GM23338 (cell line): Measurements from ENCODE around the gene SIGLEC12. TPM values are rescaled to one million over a fixed set of nuclear protein-coding genes. Genes with fewer than 3 reads are reported as not detected.
"Not testable (repeated sequence)": the region's sequence is repeated elsewhere in the genome, so short reads cannot be mapped to it uniquely, and the experiment has no call there.

Experiments
- ATAC-seq: fragments of 200-7000 bp; cut with Tn5 transposase; 3 replicates; pipeline ENCODE4 v1.9.1; 2020
- DNase-seq: peaks from one replicate; pipeline ENCODE4 v3.0.0-alpha.2; 2015; ENCODE audit warnings: low spot score
- H2AFZ ChIP-seq: fragments of 200-600 bp; sonication (generic); 2 replicates; pipeline ENCODE4 v1.8.0; 2016; ENCODE audit warnings: antibody characterized with exemption, mild to moderate bottlenecking, moderate library complexity
- H3F3A ChIP-seq: fragments of 200-600 bp; sonication (generic); replicated peaks from 2 replicates; pipeline ENCODE4 v1.8.0; 2017; ENCODE audit warnings: antibody characterized with exemption, mixed run types, low read depth
- H3K27ac ChIP-seq: fragments of 200-600 bp; sonication (generic); 2 replicates; pipeline ENCODE4 v1.6.1; 2016; ENCODE audit warnings: low read depth
- H3K27me3 ChIP-seq: fragments of 200-600 bp; sonication (generic); 2 replicates; pipeline ENCODE4 v1.8.0; 2016; ENCODE audit warnings: mild to moderate bottlenecking, mixed run types, moderate library complexity; ENCODE audit not compliant: insufficient read depth
- H3K36me3 ChIP-seq: fragments of 200-600 bp; sonication (generic); 2 replicates; pipeline ENCODE4 v1.8.0; 2016; ENCODE audit warnings: mild to moderate bottlenecking; ENCODE audit not compliant: insufficient read depth
- H3K4me1 ChIP-seq: fragments of 200-600 bp; sonication (generic); 2 replicates; pipeline ENCODE4 v1.8.0; 2016; ENCODE audit warnings: mild to moderate bottlenecking, moderate library complexity; ENCODE audit not compliant: insufficient read depth
- H3K4me2 ChIP-seq: fragments of 200-600 bp; sonication (generic); 2 replicates; pipeline ENCODE4 v1.7.1; 2017; ENCODE audit warnings: mixed run types
- H3K4me3 ChIP-seq: fragments of 200-600 bp; sonication (generic); 2 replicates; pipeline ENCODE4 v1.6.1; 2016; ENCODE audit warnings: mixed run types
- H3K79me2 ChIP-seq: fragments of 200-600 bp; sonication (generic); replicated peaks from 2 replicates; pipeline ENCODE4 v1.8.0; 2017; ENCODE audit warnings: mild to moderate bottlenecking; ENCODE audit not compliant: insufficient read depth
- H3K9me2 ChIP-seq: fragments of 200-600 bp; sonication (generic); 2 replicates; pipeline ENCODE4 v1.8.0; 2017; ENCODE audit not compliant: insufficient read depth
- H4K20me1 ChIP-seq: fragments of 200-600 bp; sonication (generic); replicated peaks from 2 replicates; pipeline ENCODE4 v1.8.0; 2017; ENCODE audit warnings: mild to moderate bottlenecking; ENCODE audit not compliant: insufficient read depth
- H3K27ac Mint-ChIP-seq: 2 replicates; pipeline ENCODE4 v1.8.0; 2020; ENCODE audit warnings: inconsistent platforms, mild to moderate bottlenecking, moderate library complexity, mixed read lengths
- H3K27me3 Mint-ChIP-seq: 3 replicates; pipeline ENCODE4 v1.8.0; 2022; ENCODE audit warnings: low read depth, mild to moderate bottlenecking, moderate library complexity, mixed read lengths, inconsistent platforms; ENCODE audit not compliant: insufficient read depth, poor library complexity
- H3K36me3 Mint-ChIP-seq: 3 replicates; pipeline ENCODE4 v1.8.0; 2021; ENCODE audit warnings: low read depth, mild to moderate bottlenecking, inconsistent platforms, moderate library complexity, mixed read lengths
- H3K4me1 Mint-ChIP-seq: 3 replicates; pipeline ENCODE4 v1.8.0; 2020; ENCODE audit warnings: mild to moderate bottlenecking, inconsistent platforms, mixed read lengths
- H3K4me3 Mint-ChIP-seq: 3 replicates; pipeline ENCODE4 v1.8.0; 2021; ENCODE audit warnings: moderate library complexity, mild to moderate bottlenecking, inconsistent platforms, mixed read lengths
- H3K9me3 Mint-ChIP-seq: 3 replicates; pipeline ENCODE4 v1.8.0; 2020; ENCODE audit warnings: moderate library complexity, mild to moderate bottlenecking, inconsistent platforms, mixed read lengths
- EZH2phosphoT487 ChIP-seq: fragments of 200-600 bp; sonication (generic); IDR thresholded peaks from one replicate; pipeline ENCODE4 v1.8.1; 2018; ENCODE audit warnings: antibody characterized with exemption; ENCODE audit not compliant: unreplicated experiment
- ZNF114 ChIP-seq: fragments of 250-450 bp; sonication (Bioruptor Pico); IDR thresholded peaks from 2 replicates; pipeline ENCODE4 v1.5.0; 2020; ENCODE audit warnings: mild to moderate bottlenecking, moderate library complexity
- polyA plus RNA-seq: library from polyadenylated mRNA; unstranded; fragments of >200 nt; fragmentation: Nextera tagmentation; extraction: Ambion mirVana; gene quantifications from 2 replicates; pipeline ENCODE4 v1.2.1, GENCODE V29; 2016
- total RNA-seq: library from RNA; depleted of rRNA; stranded (reverse); fragments of >200 nt; shearing (Covaris generic); gene quantifications from 2 replicates; pipeline ENCODE4 v1.2.3, GENCODE V29; 2014
- TF ChIP-seq, protein P1 (sequence below): fragments of 250-450 bp; sonication (Bioruptor Pico); IDR thresholded peaks from 2 replicates; pipeline ENCODE4 v1.5.0; 2020; ENCODE audit warnings: mild to moderate bottlenecking, moderate library complexity
- TF ChIP-seq, protein P2 (sequence below): IDR thresholded peaks from 2 replicates; pipeline ENCODE4 v1.6.1; 2016; ENCODE audit warnings: antibody characterized with exemption
- TF ChIP-seq, protein P3 (sequence below), 2 experiments: fragments of 200-600 bp in 1 of 2; sonication (generic) in 1 of 2; conservative IDR thresholded peaks; 2 replicates each; pipeline versions ENCODE4 v1.5.1 to v1.6.1; 2016 to 2017; ENCODE audit warnings: antibody characterized with exemption in 2 of 2, low read depth in 2 of 2, mild to moderate bottlenecking in 2 of 2, moderate library complexity in 1 of 2

The SIGLEC12 gene
- total and polyA plus RNA-seq, 2 experiments from 2014 or later = not detected

DNA sequence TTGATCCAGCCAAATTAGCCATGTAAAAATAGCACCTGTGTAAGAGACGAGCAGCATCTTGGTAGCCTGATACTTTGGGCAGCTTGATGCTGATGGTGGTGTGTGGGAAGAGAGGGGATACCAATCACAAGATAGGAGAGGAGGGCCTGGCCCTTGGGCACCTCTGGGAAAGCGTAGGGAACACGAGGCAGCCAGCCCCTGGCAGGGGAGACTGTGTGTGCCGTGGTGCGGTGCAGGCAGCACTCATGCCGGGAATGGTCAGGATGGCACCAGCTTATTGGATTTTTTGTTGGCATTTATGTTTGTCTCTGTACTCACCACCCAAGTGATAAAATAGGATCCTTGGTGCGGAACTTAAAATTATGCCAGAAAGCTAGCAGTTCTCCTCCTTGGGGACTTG, 53.6 kb downstream of the SIGLEC12 start (continued):
- TF ChIP-seq, protein P1, sequence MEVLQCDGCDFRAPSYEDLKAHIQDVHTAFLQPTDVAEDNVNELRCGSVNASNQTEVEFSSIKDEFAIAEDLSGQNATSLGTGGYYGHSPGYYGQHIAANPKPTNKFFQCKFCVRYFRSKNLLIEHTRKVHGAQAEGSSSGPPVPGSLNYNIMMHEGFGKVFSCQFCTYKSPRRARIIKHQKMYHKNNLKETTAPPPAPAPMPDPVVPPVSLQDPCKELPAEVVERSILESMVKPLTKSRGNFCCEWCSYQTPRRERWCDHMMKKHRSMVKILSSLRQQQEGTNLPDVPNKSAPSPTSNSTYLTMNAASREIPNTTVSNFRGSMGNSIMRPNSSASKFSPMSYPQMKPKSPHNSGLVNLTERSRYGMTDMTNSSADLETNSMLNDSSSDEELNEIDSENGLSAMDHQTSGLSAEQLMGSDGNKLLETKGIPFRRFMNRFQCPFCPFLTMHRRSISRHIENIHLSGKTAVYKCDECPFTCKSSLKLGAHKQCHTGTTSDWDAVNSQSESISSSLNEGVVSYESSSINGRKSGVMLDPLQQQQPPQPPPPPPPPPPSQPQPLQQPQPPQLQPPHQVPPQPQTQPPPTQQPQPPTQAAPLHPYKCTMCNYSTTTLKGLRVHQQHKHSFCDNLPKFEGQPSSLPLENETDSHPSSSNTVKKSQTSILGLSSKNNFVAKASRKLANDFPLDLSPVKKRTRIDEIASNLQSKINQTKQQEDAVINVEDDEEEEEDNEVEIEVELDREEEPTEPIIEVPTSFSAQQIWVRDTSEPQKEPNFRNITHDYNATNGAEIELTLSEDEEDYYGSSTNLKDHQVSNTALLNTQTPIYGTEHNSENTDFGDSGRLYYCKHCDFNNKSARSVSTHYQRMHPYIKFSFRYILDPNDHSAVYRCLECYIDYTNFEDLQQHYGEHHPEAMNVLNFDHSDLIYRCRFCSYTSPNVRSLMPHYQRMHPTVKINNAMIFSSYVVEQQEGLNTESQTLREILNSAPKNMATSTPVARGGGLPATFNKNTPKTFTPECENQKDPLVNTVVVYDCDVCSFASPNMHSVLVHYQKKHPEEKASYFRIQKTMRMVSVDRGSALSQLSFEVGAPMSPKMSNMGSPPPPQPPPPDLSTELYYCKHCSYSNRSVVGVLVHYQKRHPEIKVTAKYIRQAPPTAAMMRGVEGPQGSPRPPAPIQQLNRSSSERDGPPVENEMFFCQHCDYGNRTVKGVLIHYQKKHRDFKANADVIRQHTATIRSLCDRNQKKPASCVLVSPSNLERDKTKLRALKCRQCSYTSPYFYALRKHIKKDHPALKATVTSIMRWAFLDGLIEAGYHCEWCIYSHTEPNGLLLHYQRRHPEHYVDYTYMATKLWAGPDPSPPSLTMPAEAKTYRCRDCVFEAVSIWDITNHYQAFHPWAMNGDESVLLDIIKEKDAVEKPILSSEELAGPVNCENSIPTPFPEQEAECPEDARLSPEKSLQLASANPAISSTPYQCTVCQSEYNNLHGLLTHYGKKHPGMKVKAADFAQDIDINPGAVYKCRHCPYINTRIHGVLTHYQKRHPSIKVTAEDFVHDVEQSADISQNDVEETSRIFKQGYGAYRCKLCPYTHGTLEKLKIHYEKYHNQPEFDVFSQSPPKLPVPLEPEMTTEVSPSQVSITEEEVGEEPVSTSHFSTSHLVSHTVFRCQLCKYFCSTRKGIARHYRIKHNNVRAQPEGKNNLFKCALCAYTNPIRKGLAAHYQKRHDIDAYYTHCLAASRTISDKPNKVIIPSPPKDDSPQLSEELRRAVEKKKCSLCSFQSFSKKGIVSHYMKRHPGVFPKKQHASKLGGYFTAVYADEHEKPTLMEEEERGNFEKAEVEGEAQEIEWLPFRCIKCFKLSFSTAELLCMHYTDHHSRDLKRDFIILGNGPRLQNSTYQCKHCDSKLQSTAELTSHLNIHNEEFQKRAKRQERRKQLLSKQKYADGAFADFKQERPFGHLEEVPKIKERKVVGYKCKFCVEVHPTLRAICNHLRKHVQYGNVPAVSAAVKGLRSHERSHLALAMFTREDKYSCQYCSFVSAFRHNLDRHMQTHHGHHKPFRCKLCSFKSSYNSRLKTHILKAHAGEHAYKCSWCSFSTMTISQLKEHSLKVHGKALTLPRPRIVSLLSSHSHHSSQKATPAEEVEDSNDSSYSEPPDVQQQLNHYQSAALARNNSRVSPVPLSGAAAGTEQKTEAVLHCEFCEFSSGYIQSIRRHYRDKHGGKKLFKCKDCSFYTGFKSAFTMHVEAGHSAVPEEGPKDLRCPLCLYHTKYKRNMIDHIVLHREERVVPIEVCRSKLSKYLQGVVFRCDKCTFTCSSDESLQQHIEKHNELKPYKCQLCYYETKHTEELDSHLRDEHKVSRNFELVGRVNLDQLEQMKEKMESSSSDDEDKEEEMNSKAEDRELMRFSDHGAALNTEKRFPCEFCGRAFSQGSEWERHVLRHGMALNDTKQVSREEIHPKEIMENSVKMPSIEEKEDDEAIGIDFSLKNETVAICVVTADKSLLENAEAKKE = no peak
- TF ChIP-seq, protein P2, sequence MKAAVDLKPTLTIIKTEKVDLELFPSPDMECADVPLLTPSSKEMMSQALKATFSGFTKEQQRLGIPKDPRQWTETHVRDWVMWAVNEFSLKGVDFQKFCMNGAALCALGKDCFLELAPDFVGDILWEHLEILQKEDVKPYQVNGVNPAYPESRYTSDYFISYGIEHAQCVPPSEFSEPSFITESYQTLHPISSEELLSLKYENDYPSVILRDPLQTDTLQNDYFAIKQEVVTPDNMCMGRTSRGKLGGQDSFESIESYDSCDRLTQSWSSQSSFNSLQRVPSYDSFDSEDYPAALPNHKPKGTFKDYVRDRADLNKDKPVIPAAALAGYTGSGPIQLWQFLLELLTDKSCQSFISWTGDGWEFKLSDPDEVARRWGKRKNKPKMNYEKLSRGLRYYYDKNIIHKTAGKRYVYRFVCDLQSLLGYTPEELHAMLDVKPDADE = no peak
- TF ChIP-seq ZNF114 (CRISPR knock-in tag) (no peak), EZH2phosphoT487 (no peak)
- TF ChIP-seq, protein P3, sequence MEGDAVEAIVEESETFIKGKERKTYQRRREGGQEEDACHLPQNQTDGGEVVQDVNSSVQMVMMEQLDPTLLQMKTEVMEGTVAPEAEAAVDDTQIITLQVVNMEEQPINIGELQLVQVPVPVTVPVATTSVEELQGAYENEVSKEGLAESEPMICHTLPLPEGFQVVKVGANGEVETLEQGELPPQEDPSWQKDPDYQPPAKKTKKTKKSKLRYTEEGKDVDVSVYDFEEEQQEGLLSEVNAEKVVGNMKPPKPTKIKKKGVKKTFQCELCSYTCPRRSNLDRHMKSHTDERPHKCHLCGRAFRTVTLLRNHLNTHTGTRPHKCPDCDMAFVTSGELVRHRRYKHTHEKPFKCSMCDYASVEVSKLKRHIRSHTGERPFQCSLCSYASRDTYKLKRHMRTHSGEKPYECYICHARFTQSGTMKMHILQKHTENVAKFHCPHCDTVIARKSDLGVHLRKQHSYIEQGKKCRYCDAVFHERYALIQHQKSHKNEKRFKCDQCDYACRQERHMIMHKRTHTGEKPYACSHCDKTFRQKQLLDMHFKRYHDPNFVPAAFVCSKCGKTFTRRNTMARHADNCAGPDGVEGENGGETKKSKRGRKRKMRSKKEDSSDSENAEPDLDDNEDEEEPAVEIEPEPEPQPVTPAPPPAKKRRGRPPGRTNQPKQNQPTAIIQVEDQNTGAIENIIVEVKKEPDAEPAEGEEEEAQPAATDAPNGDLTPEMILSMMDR (conservative IDR thresholded peaks at IDR 0.05; ENCODE audit: low read depth in 2 of 2) = no peak

DNA sequence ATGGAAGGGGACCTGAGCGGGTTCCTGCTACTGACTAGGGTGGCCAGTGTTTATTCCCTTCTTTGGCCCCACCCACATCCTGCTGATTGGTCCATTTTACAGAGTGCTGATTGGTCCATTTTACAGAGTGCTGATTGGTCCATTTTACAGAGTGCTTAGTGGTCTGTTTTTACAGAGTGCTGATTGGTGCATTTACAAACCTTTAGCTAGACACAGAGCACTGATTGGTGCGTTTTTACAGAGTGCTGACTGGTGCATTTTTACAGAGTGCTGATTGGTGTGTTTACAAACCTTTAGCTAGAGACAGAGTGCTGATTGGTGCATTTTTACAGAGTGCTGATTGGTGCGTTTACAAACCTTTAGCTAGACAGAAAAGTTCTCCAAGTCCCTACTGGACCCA, 54.1 kb downstream of the SIGLEC12 start:
- DNase-seq, H3K4me1 Mint-ChIP-seq, H3K36me3 Mint-ChIP-seq, H3K4me1 ChIP-seq, H4K20me1 ChIP-seq, H3K36me3 ChIP-seq, H3K27ac Mint-ChIP-seq, H3F3A ChIP-seq, H3K4me3 ChIP-seq, H3K27ac ChIP-seq, ATAC-seq, H3K79me2 ChIP-seq, H3K4me2 ChIP-seq, H3K27me3 ChIP-seq, H3K9me2 ChIP-seq, H3K4me3 Mint-ChIP-seq, H2AFZ ChIP-seq, H3K27me3 Mint-ChIP-seq: not testable (repeated sequence)
- H3K9me3 Mint-ChIP-seq = peaks cover 57% of the 10 kb centered on the region
